ENCODE data around the gene IPO11.
A peak's percentile ranks its signal among the peaks of the same experiment; 100 is the strongest.

IPO11 gene

DNA sequence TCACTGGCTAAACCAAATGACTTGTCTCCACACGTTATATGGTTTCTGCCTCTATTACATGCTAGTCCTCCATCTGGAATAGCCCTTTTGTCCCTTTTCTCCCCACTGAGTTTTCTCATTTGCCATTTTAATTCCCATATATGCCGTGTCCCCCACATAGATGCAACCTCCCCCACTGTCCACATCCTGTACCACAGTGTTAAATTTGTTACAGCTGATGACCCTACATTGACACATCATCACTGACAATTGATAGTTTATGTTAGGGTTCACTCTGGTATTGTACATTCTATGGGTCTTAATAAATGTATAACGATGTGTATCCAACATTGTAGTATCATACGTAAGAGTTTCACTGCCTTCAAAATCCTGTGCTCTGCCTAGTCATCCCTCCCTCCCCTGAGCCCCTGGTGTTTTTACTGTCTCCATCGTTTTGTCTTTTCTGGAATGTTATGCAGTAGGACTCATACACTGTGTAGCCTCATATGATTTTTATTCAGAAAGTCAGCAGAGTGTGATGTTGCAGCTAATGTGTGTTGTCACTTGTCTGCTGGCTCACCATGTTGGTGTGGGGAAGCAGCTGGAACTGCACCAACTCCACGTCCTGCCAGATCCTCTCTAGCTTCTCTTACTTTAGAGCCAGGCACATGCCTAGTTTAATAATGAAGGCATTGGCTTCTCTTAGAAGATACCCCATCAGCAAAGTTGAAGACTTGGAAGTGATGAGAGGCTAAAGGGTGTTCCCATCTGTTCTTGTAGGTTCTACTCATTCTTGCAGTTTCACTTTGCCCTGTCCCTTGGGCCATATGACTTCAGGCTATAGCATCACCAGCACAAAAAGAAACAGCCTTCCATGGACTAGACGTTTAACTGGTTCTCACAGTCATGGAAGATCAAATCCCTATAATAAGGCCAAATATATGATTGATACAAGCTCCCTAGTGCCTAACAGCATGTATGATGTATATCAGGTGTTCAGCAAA is 196.3 kb downstream of the IPO11 start:
- Histone ChIP-seq H4K91ac (ENCODE audit: low read depth, low read length, poor library complexity) (no peak overlapping the region), H3K27ac (replicated peaks; ENCODE audit: low read length) (no peak overlapping the region), H3K9ac (ENCODE audit: low read depth, low read length, poor library complexity) (no peak overlapping the region), H2AK5ac (ENCODE audit: low read depth, low read length) (no peak overlapping the region), H3K4me1 (ENCODE audit: control insufficient read depth in 2 of 2, insufficient read depth in 1 of 2, low read depth in 1 of 2, low read length in 2 of 2) (no peaks in the 10 kb centered on the region), H3K4ac (ENCODE audit: low read length) (no peak overlapping the region), H3K79me1 (ENCODE audit: low read depth, low read length) (no peaks in the 10 kb centered on the region), H3K4me2 (ENCODE audit: insufficient read depth, low read length, poor library complexity, severe bottlenecking) (no peak overlapping the region), H3K18ac (ENCODE audit: low read length) (no peak overlapping the region), H2BK120ac (ENCODE audit: low read depth, low read length) (no peak overlapping the region), H3K4me3 (ENCODE audit: low read length in 2 of 2) (no peak overlapping the region), H3K27me3 (ENCODE audit: control insufficient read depth in 3 of 3, insufficient read depth in 3 of 3, low read depth in 1 of 3, low read length in 3 of 3) (no peaks in the 10 kb centered on the region), H4K8ac (ENCODE audit: low read depth, low read length) (no peak overlapping the region), H2BK5ac (ENCODE audit: low read length) (no peak overlapping the region), H3K23ac (ENCODE audit: low read depth, low read length, poor library complexity) (no peak overlapping the region), H3K14ac (ENCODE audit: low read length) (no peak overlapping the region), H2AFZ (ENCODE audit: low read length) (no peak overlapping the region), H2BK15ac (ENCODE audit: low read length) (no peak overlapping the region), H3K36me3 (replicated peaks in 1 of 2; ENCODE audit: control insufficient read depth in 2 of 2, insufficient read depth in 2 of 2, low read length in 2 of 2) (peaks cover 0 to 22% of the 10 kb centered on the region in 2 donors), H3K9me3 (replicated peaks in 1 of 2; ENCODE audit: control insufficient read depth in 2 of 2, insufficient read depth in 1 of 2, low read depth in 1 of 2, low read length in 2 of 2) (no peaks in the 10 kb centered on the region), H2BK12ac (ENCODE audit: low read length) (no peak overlapping the region)
- no CpG with 5 or more reads among the region's 7 CpGs for WGBS, 2 donors (ENCODE audit: extremely low coverage in 2 of 2, insufficient read length in 2 of 2, insufficient replicate concordance in 1 of 2)
- DNase-seq (ENCODE audit: low spot score), result no peak

DNA sequence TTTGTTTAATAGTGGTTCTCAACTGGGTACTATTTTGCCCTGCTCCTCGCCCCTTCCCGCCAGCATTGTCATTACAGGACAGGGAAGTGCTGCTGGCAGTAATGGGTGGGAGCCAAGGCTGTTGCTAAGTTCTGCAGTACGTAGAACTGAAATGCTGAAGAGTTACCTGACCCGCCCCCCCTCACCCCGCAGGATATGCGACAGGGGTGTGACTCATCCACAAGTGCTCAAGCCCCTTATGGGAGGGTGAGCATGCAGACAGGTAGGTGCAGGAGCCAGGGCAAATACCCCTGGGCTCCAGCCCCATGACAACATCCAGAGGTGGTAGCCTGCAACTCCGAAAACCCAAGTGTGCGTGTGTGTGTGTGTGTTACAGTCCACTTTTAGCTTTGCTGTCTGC is 201.8 kb downstream of the IPO11 start:
- no CpG with 5 or more reads among the region's 8 CpGs for WGBS, 2 donors (ENCODE audit: extremely low coverage in 2 of 2, insufficient read length in 2 of 2, insufficient replicate concordance in 1 of 2)
- Histone ChIP-seq H3K14ac (ENCODE audit: low read length) (no peak overlapping the region), H4K91ac (ENCODE audit: low read depth, low read length, poor library complexity) (no peak overlapping the region), H3K4me1 (ENCODE audit: control insufficient read depth in 2 of 2, insufficient read depth in 1 of 2, low read depth in 1 of 2, low read length in 2 of 2) (no peaks in the 10 kb centered on the region), H4K8ac (ENCODE audit: low read depth, low read length) (no peak overlapping the region), H3K36me3 (replicated peaks in 1 of 2; ENCODE audit: control insufficient read depth in 2 of 2, insufficient read depth in 2 of 2, low read length in 2 of 2) (peaks cover 7 to 18% of the 10 kb centered on the region in 2 donors), H3K23ac (ENCODE audit: low read depth, low read length, poor library complexity) (no peak overlapping the region), H2BK15ac (ENCODE audit: low read length) (no peak overlapping the region), H3K9me3 (replicated peaks in 1 of 2; ENCODE audit: control insufficient read depth in 2 of 2, insufficient read depth in 1 of 2, low read depth in 1 of 2, low read length in 2 of 2) (peaks cover 4 to 12% of the 10 kb centered on the region in 2 donors), H3K18ac (ENCODE audit: low read length) (no peak overlapping the region), H2AK5ac (ENCODE audit: low read depth, low read length) (no peak overlapping the region), H3K4ac (ENCODE audit: low read length) (no peak overlapping the region), H3K4me2 (ENCODE audit: insufficient read depth, low read length, poor library complexity, severe bottlenecking) (no peak overlapping the region), H3K27ac (replicated peaks; ENCODE audit: low read length) (no peak overlapping the region), H3K4me3 (ENCODE audit: low read length in 2 of 2) (no peak overlapping the region), H2AFZ (ENCODE audit: low read length) (no peak overlapping the region), H3K9ac (ENCODE audit: low read depth, low read length, poor library complexity) (no peak overlapping the region), H2BK120ac (ENCODE audit: low read depth, low read length) (no peak overlapping the region), H3K79me1 (ENCODE audit: low read depth, low read length) (no peaks in the 10 kb centered on the region), H2BK12ac (ENCODE audit: low read length) (peak overlapping the region; percentile 2), H3K27me3 (ENCODE audit: control insufficient read depth in 3 of 3, insufficient read depth in 3 of 3, low read depth in 1 of 3, low read length in 3 of 3) (no peaks in the 10 kb centered on the region), H2BK5ac (ENCODE audit: low read length) (no peak overlapping the region)
- DNase-seq (ENCODE audit: low spot score), result no peak

DNA sequence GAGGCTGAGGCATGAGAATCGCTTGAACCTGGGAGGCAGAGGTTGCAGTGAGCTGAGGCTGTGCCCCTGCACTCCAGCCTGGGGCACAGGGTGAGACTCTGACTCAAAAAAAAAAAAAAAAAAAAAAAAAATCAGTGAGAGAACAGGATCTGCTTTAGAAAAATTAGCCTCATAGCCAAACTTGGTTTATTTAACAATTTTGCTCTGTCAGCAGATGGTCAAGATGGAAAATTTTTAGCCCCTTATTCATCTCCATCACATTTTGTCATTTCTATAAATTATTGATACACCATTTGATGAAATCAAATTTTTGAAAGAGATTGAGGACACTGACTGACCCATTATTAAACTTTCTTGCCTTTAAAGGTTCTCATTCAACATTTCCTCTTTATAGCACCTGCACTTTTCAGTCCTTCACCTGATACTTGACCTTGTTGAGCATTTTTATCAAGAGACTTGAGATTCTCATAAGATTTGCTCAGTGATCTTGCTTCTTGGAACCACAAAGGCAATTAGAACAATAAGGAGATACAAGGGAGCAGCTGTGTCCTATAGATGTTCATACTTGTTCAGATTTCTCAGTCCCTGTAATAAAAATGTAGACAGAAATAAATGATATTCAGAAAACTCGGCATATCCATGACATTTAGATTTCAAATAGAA is 204.2 kb downstream of the IPO11 start:
- H3K14ac ChIP-seq (ENCODE audit: low read length), result no peak overlapping the region
- H3K4me2 ChIP-seq (ENCODE audit: insufficient read depth, low read length, poor library complexity, severe bottlenecking), result no peak overlapping the region
- H2AFZ ChIP-seq (ENCODE audit: low read length), result no peak overlapping the region
- H3K4me3 ChIP-seq (ENCODE audit: low read length in 2 of 2), result no peak overlapping the region
- no peak overlapping the region for H3K23ac ChIP-seq (ENCODE audit: low read depth, low read length, poor library complexity)
- WGBS, 2 donors (ENCODE audit: extremely low coverage in 2 of 2, insufficient read length in 2 of 2, insufficient replicate concordance in 1 of 2), result no CpG with 5 or more reads among the region's 2 CpGs
- H3K27me3 ChIP-seq (ENCODE audit: control insufficient read depth in 3 of 3, insufficient read depth in 3 of 3, low read depth in 1 of 3, low read length in 3 of 3), result no peaks in the 10 kb centered on the region
- no peak overlapping the region for H3K9ac ChIP-seq (ENCODE audit: low read depth, low read length, poor library complexity)
- H2BK120ac ChIP-seq (ENCODE audit: low read depth, low read length), result no peak overlapping the region
- no peak overlapping the region for H4K91ac ChIP-seq (ENCODE audit: low read depth, low read length, poor library complexity)
- no peak overlapping the region for H2BK5ac ChIP-seq (ENCODE audit: low read length)
- H3K9me3 ChIP-seq (replicated peaks in 1 of 2; ENCODE audit: control insufficient read depth in 2 of 2, insufficient read depth in 1 of 2, low read depth in 1 of 2, low read length in 2 of 2), result peaks cover 4 to 12% of the 10 kb centered on the region in 2 donors
- no peak overlapping the region for H2BK15ac ChIP-seq (ENCODE audit: low read length)
- H3K18ac ChIP-seq (ENCODE audit: low read length), result no peak overlapping the region
- H3K36me3 ChIP-seq (replicated peaks in 1 of 2; ENCODE audit: control insufficient read depth in 2 of 2, insufficient read depth in 2 of 2, low read length in 2 of 2), result peaks cover 7 to 14% of the 10 kb centered on the region in 2 donors
- H3K27ac ChIP-seq (replicated peaks; ENCODE audit: low read length), result no peak overlapping the region
- H3K4ac ChIP-seq (ENCODE audit: low read length), result no peak overlapping the region
- H3K79me1 ChIP-seq (ENCODE audit: low read depth, low read length), result no peaks in the 10 kb centered on the region
- no peak overlapping the region for H4K8ac ChIP-seq (ENCODE audit: low read depth, low read length)
- peaks cover 0 to 2% of the 10 kb centered on the region in 2 donors for H3K4me1 ChIP-seq (ENCODE audit: control insufficient read depth in 2 of 2, insufficient read depth in 1 of 2, low read depth in 1 of 2, low read length in 2 of 2)
- no peak for DNase-seq (ENCODE audit: low spot score)
- H2BK12ac ChIP-seq (ENCODE audit: low read length), result no peak overlapping the region
- no peak overlapping the region for H2AK5ac ChIP-seq (ENCODE audit: low read depth, low read length)

- H3K4me3 ChIP-seq (ENCODE audit: low read length in 2 of 2), result no peak overlapping the region
- H2AK5ac ChIP-seq (ENCODE audit: low read depth, low read length), result no peak overlapping the region
- H3K27ac ChIP-seq (replicated peaks; ENCODE audit: low read length), result no peak overlapping the region
- no peaks in the 10 kb centered on the region for H3K27me3 ChIP-seq (ENCODE audit: control insufficient read depth in 3 of 3, insufficient read depth in 3 of 3, low read depth in 1 of 3, low read length in 3 of 3)
- H3K4me1 ChIP-seq (ENCODE audit: control insufficient read depth in 2 of 2, insufficient read depth in 1 of 2, low read depth in 1 of 2, low read length in 2 of 2), result peaks cover 0 to 2% of the 10 kb centered on the region in 2 donors
- peaks cover 4 to 12% of the 10 kb centered on the region in 2 donors for H3K9me3 ChIP-seq (replicated peaks in 1 of 2; ENCODE audit: control insufficient read depth in 2 of 2, insufficient read depth in 1 of 2, low read depth in 1 of 2, low read length in 2 of 2)
- no peak overlapping the region for H2BK120ac ChIP-seq (ENCODE audit: low read depth, low read length)
- no peak overlapping the region for H3K4ac ChIP-seq (ENCODE audit: low read length)
- DNase-seq (ENCODE audit: low spot score), result no peak
- H2BK12ac ChIP-seq (ENCODE audit: low read length), result no peak overlapping the region
- no peak overlapping the region for H3K9ac ChIP-seq (ENCODE audit: low read depth, low read length, poor library complexity)
- H3K4me2 ChIP-seq (ENCODE audit: insufficient read depth, low read length, poor library complexity, severe bottlenecking), result no peak overlapping the region
- H3K36me3 ChIP-seq (replicated peaks in 1 of 2; ENCODE audit: control insufficient read depth in 2 of 2, insufficient read depth in 2 of 2, low read length in 2 of 2), result peaks cover 7 to 14% of the 10 kb centered on the region in 2 donors
- no peaks in the 10 kb centered on the region for H3K79me1 ChIP-seq (ENCODE audit: low read depth, low read length)
- H3K14ac ChIP-seq (ENCODE audit: low read length), result no peak overlapping the region
- no peak overlapping the region for H4K8ac ChIP-seq (ENCODE audit: low read depth, low read length)
- no peak overlapping the region for H3K18ac ChIP-seq (ENCODE audit: low read length)
- H2BK5ac ChIP-seq (ENCODE audit: low read length), result no peak overlapping the region
- H2AFZ ChIP-seq (ENCODE audit: low read length), result no peak overlapping the region
- no peak overlapping the region for H4K91ac ChIP-seq (ENCODE audit: low read depth, low read length, poor library complexity)
- H3K23ac ChIP-seq (ENCODE audit: low read depth, low read length, poor library complexity), result no peak overlapping the region
- H2BK15ac ChIP-seq (ENCODE audit: low read length), result no peak overlapping the region
These were observed 205.4 kb downstream of the IPO11 start for GRCh38 chr5:62617943-62618342.
